GM19099 (cell line): ENCODE results near the gene SPTLC1.

Source experiments
- POLR2A ChIP-seq: IDR thresholded peaks from 3 replicates; pipeline ENCODE4 v1.6.1; 2011; ENCODE audit warnings: low read depth; ENCODE audit not compliant: insufficient read length; ENCODE audit errors: extremely low read depth

SPTLC1 gene

GRCh38 chr9:92036756-92037155 lies 78.5 kb downstream of the SPTLC1 start:
- TF ChIP-seq POLR2A: no peak

- TF ChIP-seq POLR2A: no peak
Measured at GRCh38 chr9:92036411-92036746, 78.8 kb downstream of the SPTLC1 start.

GRCh38 chr9:92035687-92036410 lies 79.4 kb downstream of the SPTLC1 start:
- no peak for TF ChIP-seq POLR2A

GRCh38 chr9:92035146-92035545 lies 80.1 kb downstream of the SPTLC1 start:
- TF ChIP-seq POLR2A: no peak

GRCh38 chr9:92033991-92034390 lies 81.2 kb downstream of the SPTLC1 start:
- TF ChIP-seq POLR2A: no peak

GRCh38 chr9:92033307-92033706 lies 81.9 kb downstream of the SPTLC1 start:
- no peak for TF ChIP-seq POLR2A

GRCh38 chr9:92032891-92033290 lies 82.3 kb downstream of the SPTLC1 start:
- TF ChIP-seq POLR2A: no peak

GRCh38 chr9:92030367-92030766 lies 84.8 kb downstream of the SPTLC1 start:
- TF ChIP-seq POLR2A: no peak

- TF ChIP-seq POLR2A: no peak
Measured at GRCh38 chr9:92029553-92029952, 85.7 kb downstream of the SPTLC1 start.

- TF ChIP-seq POLR2A: no peak
Measured at GRCh38 chr9:92026206-92027002, 88.8 kb downstream of the SPTLC1 start.

- TF ChIP-seq POLR2A: no peak
Measured at GRCh38 chr9:92019658-92020057, 95.6 kb downstream of the SPTLC1 start.

GRCh38 chr9:92010705-92011536 lies 104.3 kb downstream of the SPTLC1 start:
- no peak for TF ChIP-seq POLR2A

GRCh38 chr9:92008041-92008440 lies 107.2 kb downstream of the SPTLC1 start:
- TF ChIP-seq POLR2A: no peak

GRCh38 chr9:92004045-92004392 lies 111.2 kb downstream of the SPTLC1 start:
- TF ChIP-seq POLR2A: no peak

- no peak for TF ChIP-seq POLR2A
Measured at GRCh38 chr9:92003308-92004044, 111.7 kb downstream of the SPTLC1 start.
